GM23248 (cell line): ENCODE measurements around the gene THOP1. TPM values are rescaled to one million over a fixed set of nuclear protein-coding genes. Genes with fewer than 3 reads are reported as not detected.

Source experiments
- DNase-seq: peaks from one replicate; pipeline ENCODE4 v3.0.0-alpha.2; 2015
- H2AFZ ChIP-seq: fragments of 200-600 bp; sonication (generic); 2 replicates; pipeline ENCODE4 v1.6.1; 2016; ENCODE audit warnings: antibody characterized with exemption
- H3F3A ChIP-seq: fragments of 200-600 bp; sonication (generic); 2 replicates; pipeline ENCODE4 v1.6.1; 2016; ENCODE audit warnings: mild to moderate bottlenecking, antibody characterized with exemption, mixed run types; ENCODE audit not compliant: insufficient read depth
- H3K27ac ChIP-seq: fragments of 200-600 bp; sonication (generic); 2 replicates; pipeline ENCODE4 v1.5.1; 2016; ENCODE audit warnings: mild to moderate bottlenecking
- H3K27me3 ChIP-seq: fragments of 200-600 bp; sonication (generic); replicated peaks from 2 replicates; pipeline ENCODE4 v1.6.1; 2016; ENCODE audit warnings: mild to moderate bottlenecking; ENCODE audit not compliant: insufficient read depth
- H3K36me3 ChIP-seq: fragments of 200-600 bp; sonication (generic); 2 replicates; pipeline ENCODE4 v1.6.1; 2016; ENCODE audit warnings: low read depth, mild to moderate bottlenecking
- H3K4me1 ChIP-seq: fragments of 200-600 bp; sonication (generic); 2 replicates; pipeline ENCODE4 v1.6.1; 2016; ENCODE audit warnings: mild to moderate bottlenecking; ENCODE audit not compliant: insufficient read depth
- H3K4me2 ChIP-seq: fragments of 200-600 bp; sonication (generic); one replicate; pipeline ENCODE4 v1.6.1; 2016; ENCODE audit warnings: mild to moderate bottlenecking; ENCODE audit not compliant: unreplicated experiment
- H3K4me3 ChIP-seq: fragments of 200-600 bp; sonication (generic); 2 replicates; pipeline ENCODE4 v1.5.1; 2016; ENCODE audit warnings: mild to moderate bottlenecking
- H3K79me2 ChIP-seq: fragments of 200-600 bp; sonication (generic); 2 replicates; pipeline ENCODE4 v1.6.1; 2016; ENCODE audit warnings: mild to moderate bottlenecking; ENCODE audit not compliant: insufficient read depth
- H3K9ac ChIP-seq: fragments of 200-600 bp; sonication (generic); 2 replicates; pipeline ENCODE4 v1.6.1; 2016; ENCODE audit warnings: mild to moderate bottlenecking
- H3K9me2 ChIP-seq: fragments of 200-600 bp; sonication (generic); 2 replicates; pipeline ENCODE4 v1.6.1; 2016; ENCODE audit warnings: mixed run types, mild to moderate bottlenecking, moderate library complexity; ENCODE audit not compliant: insufficient read depth
- H3K9me3 ChIP-seq: fragments of 200-600 bp; sonication (generic); one replicate; pipeline ENCODE4 v1.6.1; 2017; ENCODE audit warnings: low read depth
- H4K20me1 ChIP-seq: fragments of 200-600 bp; sonication (generic); 2 replicates; pipeline ENCODE4 v1.6.0; 2016; ENCODE audit not compliant: insufficient read depth
- EZH2 ChIP-seq: fragments of 200-600 bp; sonication (generic); IDR thresholded peaks from 2 replicates; pipeline ENCODE4 v1.6.1; 2018; ENCODE audit warnings: antibody characterized with exemption, mild to moderate bottlenecking; ENCODE audit not compliant: insufficient read depth, poor library complexity, severe bottlenecking
- EZH2phosphoT487 ChIP-seq: fragments of 200-600 bp; sonication (generic); IDR thresholded peaks from 2 replicates; pipeline ENCODE4 v1.6.1; 2018; ENCODE audit warnings: antibody characterized with exemption, moderate library complexity, mild to moderate bottlenecking, low read depth; ENCODE audit not compliant: insufficient read depth
- WGBS, 2 experiments: methylation state at CpG; one replicate each; pipeline ENCODE4 v1.1.6; 2015 to 2017; ENCODE audit warnings: low lambda C conversion rate in 2 of 2, low coverage in 1 of 2; ENCODE audit errors: missing lambda C conversion rate in 2 of 2; 5-methylcytosine and 5-hydroxymethylcytosine counted together
- in situ Hi-C: fragments of 300-500 bp; cut with MboI; formaldehyde crosslinking; loops from 2 replicates; pipeline ENCODE4 v1.15.0; 2020
- polyA plus RNA-seq: library from polyadenylated mRNA; unstranded; fragments of >200 nt; fragmentation: Nextera tagmentation; extraction: Ambion mirVana; gene quantifications from 2 replicates; pipeline ENCODE4 v1.2.1, GENCODE V29; 2016
- total RNA-seq: library from RNA; depleted of rRNA; stranded (reverse); fragments of >200 nt; shearing (Covaris generic); gene quantifications from 2 replicates; pipeline ENCODE4 v1.2.3, GENCODE V29; 2014

THOP1 gene
- total and polyA plus RNA-seq, 2 experiments from 2014 or later: 64.8 to 136 TPM

GRCh38 chr19:2774083-2774679 is 11.1 kb upstream of the THOP1 start:
- DNase-seq: no peak
- TF ChIP-seq EZH2 (no peak), EZH2phosphoT487 (no peak)
- Histone ChIP-seq H3K4me2 (no peak overlapping the region), H3K4me1 (no peaks in the 10 kb centered on the region), H3F3A (no peaks in the 10 kb centered on the region), H4K20me1 (no peaks in the 10 kb centered on the region), H3K9me2 (no peaks in the 10 kb centered on the region), H3K79me2 (peaks cover 86% of the 10 kb centered on the region), H3K9me3 (no peaks in the 10 kb centered on the region), H2AFZ (no peak overlapping the region), H3K27ac (no peak overlapping the region), H3K27me3 (no peaks in the 10 kb centered on the region), H3K4me3 (no peak overlapping the region), H3K36me3 (no peaks in the 10 kb centered on the region), H3K9ac (no peak overlapping the region)
- in situ Hi-C loops: no loop called here
- WGBS, 2 experiments: 86 to 89% methylated on average over 29 to 32 of the region's 32 CpGs

GRCh38 chr19:2774953-2775555 is 10.2 kb upstream of the THOP1 start:
- TF ChIP-seq EZH2phosphoT487 (no peak), EZH2 (no peak)
- Histone ChIP-seq H3K4me2 (no peak overlapping the region), H3K36me3 (no peaks in the 10 kb centered on the region), H3K9me3 (no peaks in the 10 kb centered on the region), H3K27me3 (no peaks in the 10 kb centered on the region), H3K4me1 (no peaks in the 10 kb centered on the region), H3K9me2 (no peaks in the 10 kb centered on the region), H2AFZ (no peak overlapping the region), H3K27ac (no peak overlapping the region), H3K79me2 (peaks cover 88% of the 10 kb centered on the region), H3K4me3 (no peak overlapping the region), H3K9ac (no peak overlapping the region), H3F3A (no peaks in the 10 kb centered on the region), H4K20me1 (no peaks in the 10 kb centered on the region)
- DNase-seq: no peak
- in situ Hi-C loops: no loop called here
- 95% methylated on average over 24 of the region's 24 CpGs for WGBS, 2 experiments

GRCh38 chr19:2775556-2776430 is 9.5 kb upstream of the THOP1 start:
- H3K4me3 ChIP-seq: no peak overlapping the region
- no peak overlapping the region for H3K27ac ChIP-seq
- in situ Hi-C loops: no loop called here
- H4K20me1 ChIP-seq: no peaks in the 10 kb centered on the region
- H3K9me3 ChIP-seq: no peaks in the 10 kb centered on the region
- TF ChIP-seq EZH2: no peak
- TF ChIP-seq EZH2phosphoT487: no peak
- H3K79me2 ChIP-seq: peaks cover 88% of the 10 kb centered on the region
- H3K27me3 ChIP-seq: no peaks in the 10 kb centered on the region
- no peaks in the 10 kb centered on the region for H3K36me3 ChIP-seq
- H2AFZ ChIP-seq: no peak overlapping the region
- no peaks in the 10 kb centered on the region for H3K4me1 ChIP-seq
- no peak overlapping the region for H3K4me2 ChIP-seq
- no peak overlapping the region for H3K9ac ChIP-seq
- 83% methylated on average over 29 of the region's 29 CpGs for WGBS, 2 experiments
- H3F3A ChIP-seq: no peaks in the 10 kb centered on the region
- no peaks in the 10 kb centered on the region for H3K9me2 ChIP-seq
- DNase-seq: peak; percentile 35

GRCh38 chr19:2777952-2778683 is 7.2 kb upstream of the THOP1 start:
- DNase-seq: no peak
- Histone ChIP-seq H3F3A (no peaks in the 10 kb centered on the region), H3K27me3 (no peaks in the 10 kb centered on the region), H3K79me2 (peaks cover 93% of the 10 kb centered on the region), H3K9ac (no peak overlapping the region), H3K36me3 (no peaks in the 10 kb centered on the region), H3K4me2 (no peak overlapping the region), H2AFZ (no peak overlapping the region), H4K20me1 (no peaks in the 10 kb centered on the region), H3K27ac (no peak overlapping the region), H3K4me3 (no peak overlapping the region), H3K9me3 (no peaks in the 10 kb centered on the region), H3K9me2 (no peaks in the 10 kb centered on the region), H3K4me1 (peaks cover 11% of the 10 kb centered on the region; the same call in 1 of the 2 replicates)
- in situ Hi-C loops: no loop called here
- WGBS, 2 experiments: 84 to 86% methylated on average over 12 to 19 of the region's 19 CpGs
- TF ChIP-seq EZH2phosphoT487 (no peak), EZH2 (no peak)
